ENCODE results near the gene CDK2.

CDK2 gene

DNA sequence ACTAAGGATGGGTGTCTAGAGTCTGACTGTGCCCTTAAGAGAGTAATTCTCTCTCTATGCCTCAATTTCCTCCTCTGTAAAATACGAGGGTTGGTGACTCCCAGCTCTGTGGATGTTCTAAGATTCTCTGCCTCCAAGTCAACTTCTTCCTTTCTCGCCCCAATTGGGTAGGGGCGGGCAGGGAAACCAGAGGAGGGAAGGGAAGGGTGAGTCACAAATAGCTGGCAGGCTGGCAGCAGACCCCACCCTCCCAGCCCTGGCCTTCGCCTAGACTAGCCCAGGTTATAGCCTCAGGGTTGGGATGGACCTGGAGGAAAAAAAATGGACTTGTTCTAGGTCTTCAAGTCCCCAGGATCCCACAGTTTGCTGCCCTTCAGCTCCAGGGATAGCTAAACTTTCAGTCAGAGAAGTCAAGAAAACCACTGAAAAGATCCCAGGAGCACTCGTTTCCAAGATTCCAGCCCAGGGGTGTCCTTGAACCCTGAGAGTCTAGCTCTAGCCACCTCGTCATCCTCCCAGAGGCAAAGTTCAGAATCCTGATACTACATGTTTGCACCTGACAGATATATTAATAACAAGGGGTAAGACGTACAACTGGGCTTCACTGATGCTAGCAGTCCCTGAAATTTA lies 33.3 kb upstream of the CDK2 start:
- H3K27ac ChIP-seq, result no peak overlapping the region
- TF ChIP-seq ZFX (IDR thresholded peaks at IDR 0.05), result no peak
- no peak for TF ChIP-seq CTCF (conservative IDR thresholded peaks at IDR 0.05)

DNA sequence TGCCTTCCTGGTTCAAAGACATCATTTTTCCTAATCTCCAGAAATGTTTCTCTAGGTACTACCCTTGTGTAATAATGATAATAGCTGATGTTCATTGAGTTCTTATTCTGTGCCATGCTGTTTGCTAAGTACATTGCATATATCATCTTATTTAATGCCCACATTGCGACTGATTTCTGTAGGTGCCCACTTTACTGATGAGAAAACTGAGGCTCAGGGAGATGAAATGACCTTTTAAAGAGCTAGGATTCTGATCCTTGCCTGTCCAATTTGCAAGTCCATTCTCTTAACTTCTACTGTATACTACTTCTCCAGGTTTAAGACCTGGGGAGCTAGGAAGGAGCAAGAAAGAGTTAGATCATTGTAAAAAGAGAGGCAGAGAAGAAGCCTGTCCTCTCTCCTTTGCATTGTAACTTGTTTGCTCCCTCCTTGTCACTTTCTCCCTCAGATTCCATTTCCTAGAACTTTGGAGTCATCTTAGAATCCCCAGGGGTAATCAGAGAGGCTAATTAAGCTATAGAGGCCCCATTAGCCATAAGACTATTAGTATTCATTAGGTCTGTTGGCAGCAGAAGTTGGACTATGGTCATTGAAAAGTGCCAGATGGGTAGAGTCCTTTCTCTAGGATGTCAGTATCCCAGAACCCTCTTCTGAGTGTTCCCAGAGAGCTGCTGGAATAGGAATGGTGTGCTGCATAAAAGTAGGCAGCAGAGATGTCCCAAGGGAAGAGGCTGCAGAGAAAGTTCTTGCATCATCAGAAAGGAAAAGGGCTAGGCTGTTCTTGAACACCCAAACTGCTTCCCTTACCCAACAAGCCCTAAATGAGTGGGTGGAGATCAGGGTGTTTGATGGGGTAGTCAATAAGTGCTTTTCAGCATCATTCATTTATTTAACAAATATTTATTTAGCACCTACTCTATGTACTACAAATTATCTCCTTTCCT lies 32.6 kb upstream of the CDK2 start:
- TF ChIP-seq ZFX (IDR thresholded peaks at IDR 0.05) (no peak), CTCF (conservative IDR thresholded peaks at IDR 0.05) (no peak)
- no peak overlapping the region for H3K27ac ChIP-seq

GRCh38 chr12:55934773-55935172 lies 31.9 kb upstream of the CDK2 start:
- H3K27ac ChIP-seq, result no peak overlapping the region
- TF ChIP-seq ZFX (IDR thresholded peaks at IDR 0.05), result no peak
- no peak for TF ChIP-seq CTCF (conservative IDR thresholded peaks at IDR 0.05)

GRCh38 chr12:55935738-55936151 lies 30.9 kb upstream of the CDK2 start:
- no peak overlapping the region for H3K27ac ChIP-seq
- TF ChIP-seq CTCF (conservative IDR thresholded peaks at IDR 0.05) (no peak), ZFX (IDR thresholded peaks at IDR 0.05) (no peak)

DNA sequence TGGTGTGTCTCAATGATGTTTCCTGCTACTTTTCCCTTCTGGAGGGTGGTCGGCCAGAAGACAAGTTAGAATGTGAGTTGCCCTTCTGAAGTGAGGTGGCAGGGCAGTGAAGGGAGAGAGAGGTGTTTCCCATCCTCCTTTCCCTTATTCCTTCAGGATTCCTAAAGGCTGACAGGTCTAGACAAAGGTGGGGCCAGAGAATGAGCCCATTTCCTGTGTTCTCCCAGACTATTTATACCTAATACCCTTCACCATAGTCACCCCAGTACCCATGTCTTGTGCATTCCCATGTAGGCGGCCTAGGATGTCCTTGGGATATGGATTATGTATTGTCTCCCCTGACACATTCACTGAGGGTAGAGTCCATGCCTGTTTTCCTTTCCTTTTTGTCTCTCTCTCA lies 28.6 kb upstream of the CDK2 start:
- H3K27ac ChIP-seq, result no peak overlapping the region
- no peak for TF ChIP-seq ZFX (IDR thresholded peaks at IDR 0.05)
- TF ChIP-seq CTCF (conservative IDR thresholded peaks at IDR 0.05), result no peak

DNA sequence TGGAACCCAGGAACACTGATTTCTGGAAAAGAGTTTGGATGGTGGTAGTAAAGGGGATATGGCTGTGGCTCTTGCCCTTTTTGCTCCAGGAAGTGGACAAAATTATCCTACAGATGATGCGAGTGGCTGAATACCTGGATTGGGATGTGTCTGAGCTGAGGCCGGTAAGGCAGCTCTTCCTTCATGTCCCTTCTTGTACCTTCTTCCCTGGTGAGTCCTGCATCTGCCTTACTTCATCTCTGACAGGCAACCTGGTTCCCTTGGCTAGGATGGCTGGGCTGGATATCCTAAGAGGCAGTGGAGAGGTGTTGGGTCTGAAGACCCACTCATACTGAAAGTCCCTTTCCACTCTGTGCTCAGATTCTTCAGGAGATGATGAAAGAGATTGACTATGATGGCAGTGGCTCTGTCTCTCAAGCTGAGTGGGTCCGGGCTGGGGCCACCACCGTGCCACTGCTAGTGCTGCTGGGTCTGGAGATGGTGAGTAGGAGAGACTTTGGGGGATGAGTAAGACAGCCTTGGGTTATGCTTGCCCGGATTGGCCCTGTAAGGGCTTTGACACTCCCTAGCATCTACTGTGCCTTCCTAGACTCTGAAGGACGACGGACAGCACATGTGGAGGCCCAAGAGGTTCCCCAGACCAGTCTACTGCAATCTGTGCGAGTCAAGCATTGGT lies 27.7 kb upstream of the CDK2 start:
- H3K27ac ChIP-seq, result no peak overlapping the region
- TF ChIP-seq ZFX (IDR thresholded peaks at IDR 0.05) (no peak), CTCF (conservative IDR thresholded peaks at IDR 0.05) (no peak)

Data from C4-2B (cell line).